ENCODE data around the gene SUGCT.

The SUGCT gene

GRCh38 chr7:40509287-40509996 is 374.6 kb downstream of the SUGCT start:
- no peak for DNase-seq (ENCODE audit: low read depth in 2 of 2, low spot score in 1 of 2)

GRCh38 chr7:40516376-40516775 is 381.6 kb downstream of the SUGCT start:
- no peak for DNase-seq (ENCODE audit: low read depth in 2 of 2, low spot score in 1 of 2)

- DNase-seq (ENCODE audit: low read depth in 2 of 2, low spot score in 1 of 2) = no peak
Measured at GRCh38 chr7:40519009-40519408, 384.2 kb downstream of the SUGCT start.

- no peak for DNase-seq (ENCODE audit: low read depth in 2 of 2, low spot score in 1 of 2)
Measured at GRCh38 chr7:40520986-40521738, 386.4 kb downstream of the SUGCT start.

- DNase-seq (ENCODE audit: low read depth in 2 of 2, low spot score in 1 of 2) = no peak
Measured at GRCh38 chr7:40525764-40526163, 391.0 kb downstream of the SUGCT start.

- DNase-seq (ENCODE audit: low read depth in 2 of 2, low spot score in 1 of 2) = no peak
Measured at GRCh38 chr7:40526951-40527715, 392.3 kb downstream of the SUGCT start.

GRCh38 chr7:40527723-40528122 is 392.9 kb downstream of the SUGCT start:
- DNase-seq (ENCODE audit: low read depth in 2 of 2, low spot score in 1 of 2) = no peak

- DNase-seq (ENCODE audit: low read depth in 2 of 2, low spot score in 1 of 2) = no peak
Measured at GRCh38 chr7:40530292-40530691, 395.5 kb downstream of the SUGCT start.

GRCh38 chr7:40531956-40532355 is 397.2 kb downstream of the SUGCT start:
- no peak for DNase-seq (ENCODE audit: low read depth in 2 of 2, low spot score in 1 of 2)

- no peak for DNase-seq (ENCODE audit: low read depth in 2 of 2, low spot score in 1 of 2)
Measured at GRCh38 chr7:40535678-40536077, 400.9 kb downstream of the SUGCT start.

- no peak for DNase-seq (ENCODE audit: low read depth in 2 of 2, low spot score in 1 of 2)
Measured at GRCh38 chr7:40536421-40536820, 401.6 kb downstream of the SUGCT start.

- no peak for DNase-seq (ENCODE audit: low read depth in 2 of 2, low spot score in 1 of 2)
Measured at GRCh38 chr7:40538281-40538680, 403.5 kb downstream of the SUGCT start.

- DNase-seq (ENCODE audit: low read depth in 2 of 2, low spot score in 1 of 2) = no peak
Measured at GRCh38 chr7:40541336-40541735, 406.5 kb downstream of the SUGCT start.

- no peak for DNase-seq (ENCODE audit: low read depth in 2 of 2, low spot score in 1 of 2)
Measured at GRCh38 chr7:40542982-40543741, 408.4 kb downstream of the SUGCT start.

GRCh38 chr7:40544221-40544723 is 409.5 kb downstream of the SUGCT start:
- DNase-seq (ENCODE audit: low read depth in 2 of 2, low spot score in 1 of 2) = no peak

GRCh38 chr7:40544871-40545303 is 410.1 kb downstream of the SUGCT start:
- DNase-seq (ENCODE audit: low read depth in 2 of 2, low spot score in 1 of 2) = no peak

GRCh38 chr7:40545739-40546138 is 410.9 kb downstream of the SUGCT start:
- no peak for DNase-seq (ENCODE audit: low read depth in 2 of 2, low spot score in 1 of 2)

- no peak for DNase-seq (ENCODE audit: low read depth in 2 of 2, low spot score in 1 of 2)
Measured at GRCh38 chr7:40546616-40547501, 412.1 kb downstream of the SUGCT start.

GRCh38 chr7:40549372-40550039 is 414.7 kb downstream of the SUGCT start:
- no peak for DNase-seq (ENCODE audit: low read depth in 2 of 2, low spot score in 1 of 2)

Data from stimulated activated CD8-positive, alpha-beta memory T cell treated with anti-CD3 and anti-CD28 coated beads, Interleukin-4, amount 100 ng/mL, for 1 hour (primary cell).